ENCODE data around the gene ABCC1. TPM values are rescaled to one million over a fixed set of nuclear protein-coding genes. Genes with fewer than 3 reads are reported as not detected.

The ABCC1 gene
- total RNA-seq, 1 experiment from 2014 or later: 61.9 TPM

- TF ChIP-seq ERG (CRISPR knock-in tag; IDR thresholded peaks at IDR 0.05): no peak
Measured at GRCh38 chr16:16100631-16101030, 151.2 kb downstream of the ABCC1 start (continued).

GRCh38 chr16:16101585-16101984 is 152.2 kb downstream of the ABCC1 start:
- ATAC-seq: no peak
- POLR2A ChIA-PET: no interaction called here

GRCh38 chr16:16102738-16103137 is 153.3 kb downstream of the ABCC1 start:
- peaks cover 4% of the 10 kb centered on the region for H3K9me3 Mint-ChIP-seq
- no peaks in the 10 kb centered on the region for H3K4me1 Mint-ChIP-seq
- no peaks in the 10 kb centered on the region for H3K27me3 Mint-ChIP-seq (ENCODE audit: low read depth)
- ChIA-PET CTCF (no interaction called here), POLR2A (no interaction called here)
- no peak overlapping the region for H3K27ac Mint-ChIP-seq
- no peak overlapping the region for H3K4me3 Mint-ChIP-seq
- ATAC-seq (no peak), DNase-seq (ENCODE audit: low spot score) (no peak)
- H3K36me3 Mint-ChIP-seq: peaks cover 71% of the 10 kb centered on the region
- no peak for TF ChIP-seq ZNF263 (CRISPR knock-in tag; IDR thresholded peaks at IDR 0.05; ENCODE audit: low read depth)
- no peak for TF ChIP-seq PRDM15 (CRISPR knock-in tag; IDR thresholded peaks at IDR 0.05)
- TF ChIP-seq AR (CRISPR knock-in tag; IDR thresholded peaks at IDR 0.05): no peak
- no peak for TF ChIP-seq SP1 (CRISPR knock-in tag; conservative IDR thresholded peaks at IDR 0.05)
- TF ChIP-seq HMGXB4 (CRISPR knock-in tag; IDR thresholded peaks at IDR 0.05): no peak
- TF ChIP-seq CDX4 (CRISPR knock-in tag; IDR thresholded peaks at IDR 0.05; ENCODE audit: borderline replicate concordance): no peak

More at GRCh38 chr16:16101585-16101984, 152.2 kb downstream of the ABCC1 start:
- Mint-ChIP-seq H3K36me3 (peaks cover 69% of the 10 kb centered on the region), H3K4me1 (no peaks in the 10 kb centered on the region), H3K27me3 (ENCODE audit: low read depth) (no peaks in the 10 kb centered on the region), H3K27ac (peak overlapping the region; percentile 32; the same call in 1 of the 2 replicates), H3K4me3 (no peak overlapping the region), H3K9me3 (peaks cover 4% of the 10 kb centered on the region)
- DNase-seq (ENCODE audit: low spot score): no peak
- CTCF ChIA-PET: interaction anchor here (1.7 kb wide), 1 partner anchor 227 kb away, joined by 4 read pairs; no protein-coding TSS in a partner anchor
- TF ChIP-seq ZNF317 (CRISPR knock-in tag; IDR thresholded peaks at IDR 0.05; ENCODE audit: borderline replicate concordance, low read depth): no peak
- no peak for TF ChIP-seq RORB (CRISPR knock-in tag; IDR thresholded peaks at IDR 0.05)
- no peak for TF ChIP-seq MAX (CRISPR knock-in tag; IDR thresholded peaks at IDR 0.05)
- no peak for TF ChIP-seq FOXP4 (CRISPR knock-in tag; IDR thresholded peaks at IDR 0.05)
- TF ChIP-seq ZNF281 (CRISPR knock-in tag; IDR thresholded peaks at IDR 0.05): no peak

Measured in WTC11 (cell line).